Adipocyte (in vitro differentiated cells): ENCODE data around the gene FNDC1.

ENCODE experiments used
- DNase-seq: peaks from one replicate; pipeline ENCODE4 v3.0.0-alpha.2; 2015; ENCODE audit warnings: low read depth
- H3K27me3 ChIP-seq: replicated peaks from 2 replicates; pipeline ENCODE4 v1.7.0; 2013; ENCODE audit warnings: mild to moderate bottlenecking, low read length, moderate library complexity; ENCODE audit not compliant: control insufficient read depth, insufficient read depth
- H3K36me3 ChIP-seq: 2 replicates; pipeline ENCODE4 v1.7.0; 2013; ENCODE audit warnings: low read length, mild to moderate bottlenecking, moderate library complexity; ENCODE audit not compliant: control insufficient read depth, insufficient read depth, severe bottlenecking
- H3K4me1 ChIP-seq: 2 replicates; pipeline ENCODE4 v1.7.0; 2013; ENCODE audit warnings: mild to moderate bottlenecking, low read length, moderate library complexity; ENCODE audit not compliant: control insufficient read depth, insufficient read depth
- H3K4me3 ChIP-seq: 2 replicates; pipeline ENCODE4 v1.7.0; 2013; ENCODE audit warnings: mild to moderate bottlenecking, low read length, moderate library complexity
- H3K9ac ChIP-seq: 2 replicates; pipeline ENCODE4 v1.7.0; 2013; ENCODE audit warnings: mild to moderate bottlenecking, low read length, moderate library complexity
- H3K9me3 ChIP-seq: 2 replicates; pipeline ENCODE4 v1.7.0; 2013; ENCODE audit warnings: mild to moderate bottlenecking, low read length, moderate library complexity; ENCODE audit not compliant: control insufficient read depth

The FNDC1 gene

DNA sequence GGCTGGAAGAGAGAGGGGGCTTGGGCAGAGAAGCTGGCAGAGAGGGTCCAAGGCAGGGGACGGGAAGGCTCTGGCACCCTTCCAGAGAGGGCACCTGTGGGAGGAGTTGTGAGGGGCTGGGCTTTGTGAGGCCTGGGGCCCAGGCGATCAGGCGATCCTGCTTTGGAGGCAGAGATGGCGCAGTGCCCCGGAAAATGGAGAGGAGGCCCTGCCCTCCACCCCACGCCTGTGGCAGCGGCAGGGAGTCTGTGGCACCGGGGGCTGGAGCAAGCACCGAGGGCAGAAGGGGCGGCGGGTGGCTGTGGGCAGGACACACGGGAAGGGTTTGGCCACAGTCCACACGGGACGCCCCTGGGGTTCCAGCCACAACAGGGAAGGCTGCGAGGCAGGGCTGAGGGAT, 36.5 kb upstream of the FNDC1 start:
- no peak overlapping the region for H3K9ac ChIP-seq
- no peak overlapping the region for H3K4me3 ChIP-seq
- H3K36me3 ChIP-seq, result no peaks in the 10 kb centered on the region
- no peak for DNase-seq
- H3K27me3 ChIP-seq, result peaks cover 44% of the 10 kb centered on the region
- no peaks in the 10 kb centered on the region for H3K9me3 ChIP-seq
- no peaks in the 10 kb centered on the region for H3K4me1 ChIP-seq

DNA sequence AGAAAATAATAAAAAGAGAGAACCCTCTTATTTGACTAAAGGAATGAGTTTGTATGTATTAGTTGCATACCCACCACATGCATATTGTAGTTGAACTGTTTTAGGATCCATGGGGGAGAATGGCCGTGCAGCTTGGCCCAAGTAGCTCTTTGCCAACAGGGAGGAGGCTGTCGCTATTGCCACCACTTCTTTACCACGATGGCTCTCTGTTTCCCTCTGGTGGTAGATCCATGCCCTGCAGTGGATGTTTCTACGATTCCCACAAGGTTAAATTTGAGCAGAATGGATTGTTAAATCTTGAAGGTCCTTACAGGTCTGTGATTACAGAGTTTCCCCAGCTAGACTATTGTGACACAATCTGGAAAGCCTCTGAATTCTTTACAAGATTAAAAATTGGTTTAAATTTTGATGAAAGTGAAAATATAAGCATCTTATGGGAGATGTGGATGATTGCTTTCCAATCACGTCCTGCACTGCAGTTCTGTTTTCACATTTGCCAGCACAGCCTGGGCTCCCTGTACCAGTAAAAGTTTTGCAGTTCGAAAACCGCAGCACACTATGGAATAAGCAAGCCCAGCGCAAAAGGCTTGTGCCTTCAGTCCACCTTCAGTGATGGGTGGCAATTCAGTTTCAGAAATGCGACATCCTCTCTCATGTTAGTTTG, 34.4 kb upstream of the FNDC1 start:
- no peak overlapping the region for H3K9ac ChIP-seq
- no peak overlapping the region for H3K4me3 ChIP-seq
- no peaks in the 10 kb centered on the region for H3K4me1 ChIP-seq
- no peaks in the 10 kb centered on the region for H3K36me3 ChIP-seq
- peaks cover 55% of the 10 kb centered on the region for H3K27me3 ChIP-seq
- no peaks in the 10 kb centered on the region for H3K9me3 ChIP-seq
- DNase-seq, result peak; percentile 81

DNA sequence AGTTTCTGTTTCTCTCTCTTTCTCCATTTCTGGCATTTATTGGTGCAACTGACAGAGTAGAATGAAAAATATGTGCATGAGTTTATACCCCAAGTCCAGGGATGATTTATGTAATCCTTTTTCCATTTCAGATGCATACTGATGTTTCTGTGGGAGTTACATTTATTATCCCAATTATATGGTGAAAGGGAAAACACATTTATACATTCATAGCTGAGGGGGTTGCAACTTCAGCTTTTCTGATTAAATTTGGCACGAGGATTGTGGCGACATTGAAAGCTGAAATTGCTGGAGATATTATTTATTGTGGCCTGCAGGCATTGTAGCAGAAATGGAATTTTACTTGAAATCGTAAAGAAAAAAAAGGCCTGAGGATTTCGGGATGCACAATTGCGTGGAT, 31.5 kb upstream of the FNDC1 start:
- Histone ChIP-seq H3K4me1 (no peaks in the 10 kb centered on the region), H3K9me3 (no peaks in the 10 kb centered on the region), H3K27me3 (peaks cover 50% of the 10 kb centered on the region), H3K36me3 (no peaks in the 10 kb centered on the region), H3K4me3 (no peak overlapping the region), H3K9ac (no peak overlapping the region)
- peak; percentile 21 for DNase-seq

DNA sequence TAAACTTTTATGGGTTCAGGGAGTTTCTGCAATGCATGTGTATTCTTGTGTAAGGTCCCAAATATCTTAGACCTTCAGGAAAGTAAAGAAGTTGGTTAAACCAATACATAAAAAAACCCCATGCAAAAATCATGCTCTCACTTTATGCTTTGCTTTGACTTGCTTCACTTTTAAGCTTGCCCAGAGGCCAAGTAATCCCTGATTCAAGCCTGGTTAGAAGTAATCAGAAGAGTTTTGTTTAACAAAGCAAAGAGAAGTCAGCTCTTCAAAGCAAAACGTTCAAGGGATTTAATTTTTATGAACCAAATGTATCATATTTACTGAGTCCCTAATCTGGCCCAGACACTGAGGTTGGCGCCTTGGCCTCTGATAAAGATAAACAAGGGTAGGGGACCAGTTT, 26.7 kb upstream of the FNDC1 start:
- no peaks in the 10 kb centered on the region for H3K9me3 ChIP-seq
- peaks cover 41% of the 10 kb centered on the region for H3K27me3 ChIP-seq
- H3K9ac ChIP-seq, result no peak overlapping the region
- DNase-seq, result no peak
- no peaks in the 10 kb centered on the region for H3K36me3 ChIP-seq
- no peaks in the 10 kb centered on the region for H3K4me1 ChIP-seq
- H3K4me3 ChIP-seq, result no peak overlapping the region

DNA sequence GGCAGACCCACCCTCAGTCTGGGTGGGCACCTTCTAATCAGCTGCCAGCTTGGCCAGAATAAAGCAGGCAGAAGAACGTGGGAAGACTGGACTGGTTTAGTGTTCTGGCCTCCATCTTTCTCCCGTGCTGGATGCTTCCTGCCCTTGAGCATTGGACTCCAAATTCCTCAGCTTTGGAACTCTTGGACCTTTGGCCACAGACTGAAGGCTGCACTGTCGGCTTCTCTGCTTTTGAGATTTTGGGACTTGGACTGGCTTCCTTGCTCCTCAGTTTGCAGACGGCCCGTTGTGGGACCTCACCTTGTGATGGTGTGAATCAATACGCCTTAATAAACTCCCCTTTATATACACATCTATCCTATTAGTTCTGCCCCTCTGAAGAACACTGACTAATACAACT, 20.6 kb upstream of the FNDC1 start:
- no peaks in the 10 kb centered on the region for H3K4me1 ChIP-seq
- no peak overlapping the region for H3K9ac ChIP-seq
- DNase-seq, result no peak
- H3K36me3 ChIP-seq, result no peaks in the 10 kb centered on the region
- H3K4me3 ChIP-seq, result no peak overlapping the region
- H3K27me3 ChIP-seq, result peaks cover 14% of the 10 kb centered on the region
- H3K9me3 ChIP-seq, result no peaks in the 10 kb centered on the region

DNA sequence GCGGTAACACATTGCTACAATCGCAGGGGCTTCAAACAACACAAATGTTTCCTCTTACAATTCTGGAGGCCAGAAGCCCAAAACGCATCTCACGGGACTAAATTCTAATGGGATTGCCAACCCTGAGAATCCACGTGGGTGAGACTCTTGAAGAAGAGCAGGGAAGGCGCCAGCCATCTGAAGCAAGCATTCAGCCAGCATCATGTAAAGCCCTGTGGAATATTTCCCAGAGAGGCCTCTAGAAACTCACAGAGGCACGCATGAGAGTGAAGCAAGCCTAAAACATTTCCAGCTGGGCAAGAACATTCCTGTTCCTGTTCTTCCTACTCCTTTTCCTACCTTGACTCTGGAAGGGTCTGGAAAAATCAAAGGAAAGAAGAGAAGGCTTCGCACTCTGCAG, 19.6 kb upstream of the FNDC1 start:
- no peak overlapping the region for H3K9ac ChIP-seq

DNA sequence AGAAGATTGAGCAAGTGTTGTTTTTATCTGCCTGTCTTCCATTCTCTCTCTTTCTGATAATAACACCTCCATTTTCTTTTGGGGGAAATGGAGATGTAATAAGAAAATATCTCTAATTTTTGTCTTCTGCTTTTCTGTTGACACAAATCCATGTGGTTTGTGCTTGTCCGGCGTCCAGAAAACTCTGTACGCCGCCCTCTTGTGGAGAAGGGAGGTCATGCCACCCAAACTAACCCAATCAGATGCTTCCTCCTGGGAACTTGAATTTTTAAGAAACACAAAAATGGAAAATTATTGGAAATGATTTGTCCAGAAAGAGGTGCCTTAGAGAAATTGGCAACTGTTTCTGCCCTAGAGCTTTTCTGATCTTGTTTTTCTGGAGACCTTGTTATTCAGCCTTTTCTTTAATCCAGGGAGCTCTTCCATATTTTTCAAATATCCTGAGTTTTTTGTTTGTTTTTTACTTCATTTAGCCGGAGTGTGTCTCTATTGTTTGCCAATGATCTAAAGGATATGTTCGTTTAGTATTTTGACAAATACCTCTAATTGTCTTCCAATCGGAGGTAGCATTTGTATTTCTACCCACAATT, 17.8 kb upstream of the FNDC1 start:
- peaks cover 12% of the 10 kb centered on the region for H3K9me3 ChIP-seq
- DNase-seq, result peak; percentile 85
- H3K4me1 ChIP-seq, result no peaks in the 10 kb centered on the region
- H3K9ac ChIP-seq, result no peak overlapping the region
- H3K4me3 ChIP-seq, result no peak overlapping the region
- H3K36me3 ChIP-seq, result no peaks in the 10 kb centered on the region
- H3K27me3 ChIP-seq, result peaks cover 8% of the 10 kb centered on the region

More for the DNA sequence above, 19.6 kb upstream of the FNDC1 start:
- Histone ChIP-seq H3K4me3 (no peak overlapping the region), H3K27me3 (peaks cover 14% of the 10 kb centered on the region), H3K9me3 (no peaks in the 10 kb centered on the region), H3K4me1 (no peaks in the 10 kb centered on the region), H3K36me3 (no peaks in the 10 kb centered on the region)
- peak; percentile 92 for DNase-seq

DNA sequence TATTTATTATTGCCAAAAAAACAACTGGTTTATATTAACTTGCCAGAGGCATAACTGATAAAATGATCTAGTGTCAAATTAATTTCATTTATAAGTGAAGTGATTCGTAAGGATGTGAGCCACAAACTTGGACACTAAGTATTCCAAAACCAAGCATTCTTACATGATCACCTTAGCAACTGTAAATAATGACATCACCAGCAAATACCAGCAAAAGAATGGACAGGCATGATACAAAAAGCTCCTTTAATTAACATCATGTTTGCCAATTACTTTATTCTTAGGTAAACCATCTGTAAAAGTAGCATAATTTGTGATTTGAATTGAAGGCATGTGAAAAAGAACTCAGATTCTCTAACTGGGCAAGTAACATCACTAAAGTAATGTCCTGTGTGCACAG, 17.2 kb upstream of the FNDC1 start:
- H3K36me3 ChIP-seq, result no peaks in the 10 kb centered on the region
- peaks cover 5% of the 10 kb centered on the region for H3K27me3 ChIP-seq
- H3K9ac ChIP-seq, result no peak overlapping the region
- H3K9me3 ChIP-seq, result peaks cover 19% of the 10 kb centered on the region
- H3K4me3 ChIP-seq, result no peak overlapping the region
- DNase-seq, result no peak
- H3K4me1 ChIP-seq, result no peaks in the 10 kb centered on the region

DNA sequence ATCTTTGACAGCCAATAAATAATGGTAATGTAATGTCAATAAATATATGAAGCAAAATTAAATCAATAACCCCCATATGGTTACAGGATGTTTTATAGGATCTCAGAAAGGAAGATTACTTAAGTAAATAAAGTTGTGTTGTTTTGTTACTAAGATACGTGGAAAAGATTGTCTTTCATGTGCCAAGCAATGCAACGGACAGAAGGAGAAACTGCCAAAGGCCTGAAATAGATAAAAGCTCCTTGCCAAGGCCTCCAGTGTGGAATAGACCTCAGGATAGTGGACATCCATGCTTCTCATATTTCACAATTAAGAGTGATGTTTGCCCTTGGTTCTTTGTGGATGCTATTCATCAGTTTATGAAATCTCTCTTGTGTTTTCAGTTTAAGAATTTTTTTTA, 16.4 kb upstream of the FNDC1 start:
- no peaks in the 10 kb centered on the region for H3K4me1 ChIP-seq
- peaks cover 19% of the 10 kb centered on the region for H3K9me3 ChIP-seq
- peaks cover 5% of the 10 kb centered on the region for H3K27me3 ChIP-seq
- H3K9ac ChIP-seq, result no peak overlapping the region
- no peak for DNase-seq
- no peaks in the 10 kb centered on the region for H3K36me3 ChIP-seq
- H3K4me3 ChIP-seq, result no peak overlapping the region

DNA sequence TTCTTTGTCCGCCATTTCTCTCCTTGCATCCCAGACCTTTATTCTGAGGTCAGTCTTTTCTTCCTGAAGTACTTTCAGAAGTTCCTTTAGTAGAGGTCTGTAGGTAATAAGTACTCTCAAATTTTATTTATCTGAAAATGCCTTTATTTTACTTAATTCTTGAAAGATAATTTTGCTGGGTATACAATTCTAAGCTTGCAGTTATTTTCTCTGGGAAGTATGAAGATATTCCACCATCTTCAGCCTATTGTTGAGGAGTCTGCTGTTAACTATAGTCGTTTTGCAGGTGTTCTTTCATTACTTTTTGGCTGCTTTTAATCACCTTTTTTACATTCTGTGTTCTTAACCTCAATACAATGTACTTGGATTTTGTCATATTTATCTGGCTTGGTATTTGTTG, 13.5 kb upstream of the FNDC1 start:
- H3K36me3 ChIP-seq, result no peaks in the 10 kb centered on the region
- no peak for DNase-seq
- H3K4me1 ChIP-seq, result no peaks in the 10 kb centered on the region
- H3K9ac ChIP-seq, result no peak overlapping the region
- peaks cover 22% of the 10 kb centered on the region for H3K9me3 ChIP-seq
- no peaks in the 10 kb centered on the region for H3K27me3 ChIP-seq
- no peak overlapping the region for H3K4me3 ChIP-seq

DNA sequence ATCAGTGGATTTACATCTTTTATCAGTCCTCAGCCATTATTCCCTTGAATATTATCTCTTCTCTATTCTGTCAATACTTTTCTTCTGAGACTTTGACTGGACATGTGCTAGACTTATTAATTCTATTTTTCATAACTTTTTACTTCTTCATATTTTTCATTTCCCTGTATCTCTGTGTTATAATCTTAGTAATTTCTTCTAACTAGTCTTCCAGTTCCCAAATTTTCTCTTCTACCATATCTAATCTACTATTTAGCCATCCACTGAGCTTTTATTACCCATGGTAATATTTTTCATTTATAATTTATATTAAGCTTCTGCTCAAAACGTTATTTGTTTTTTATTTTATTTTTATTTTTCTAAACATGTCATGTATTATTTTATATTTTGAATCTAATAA, 13.1 kb upstream of the FNDC1 start:
- H3K4me1 ChIP-seq, result no peaks in the 10 kb centered on the region
- H3K27me3 ChIP-seq, result no peaks in the 10 kb centered on the region
- H3K9me3 ChIP-seq, result peaks cover 26% of the 10 kb centered on the region
- no peak for DNase-seq
- H3K36me3 ChIP-seq, result no peaks in the 10 kb centered on the region
- no peak overlapping the region for H3K9ac ChIP-seq
- H3K4me3 ChIP-seq, result no peak overlapping the region

DNA sequence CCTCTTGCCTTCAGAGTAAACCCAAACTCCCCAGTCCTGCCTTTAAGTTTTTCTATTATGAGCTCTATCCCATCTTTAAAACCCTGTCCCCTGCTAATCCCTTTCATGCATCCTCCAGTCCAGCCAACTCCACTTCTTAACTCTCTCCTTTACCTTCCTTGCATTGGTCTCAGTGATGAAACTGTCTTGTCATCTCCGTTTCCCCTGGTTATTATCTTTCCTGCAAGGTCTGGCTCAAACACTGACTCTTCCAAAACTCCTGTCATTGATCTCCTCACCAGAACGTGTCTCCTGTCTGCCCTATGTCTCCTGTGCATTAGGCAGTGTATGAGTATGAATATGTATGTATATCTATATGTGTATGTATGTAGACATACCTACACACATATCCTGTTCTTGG, 11.8 kb upstream of the FNDC1 start:
- H3K4me3 ChIP-seq, result no peak overlapping the region
- no peaks in the 10 kb centered on the region for H3K4me1 ChIP-seq
- H3K9me3 ChIP-seq, result peaks cover 36% of the 10 kb centered on the region
- no peak for DNase-seq
- no peaks in the 10 kb centered on the region for H3K27me3 ChIP-seq
- no peaks in the 10 kb centered on the region for H3K36me3 ChIP-seq
- H3K9ac ChIP-seq, result no peak overlapping the region
